ENCODE results near the gene TAMALIN.
A peak's percentile ranks its signal among the peaks of the same experiment; 100 is the strongest.

GRCh38 chr12:52036587-52037171, 29.9 kb downstream of the TAMALIN start:
- 0 out of 2 replicates have a peak, but pooled peaks have one; percentile 30 for TF ChIP-seq POLR2AphosphoS5 (IDR thresholded peaks at IDR 0.05; ENCODE audit: borderline replicate concordance, low read depth, low read length)
- no peak for TF ChIP-seq EZH2 (IDR thresholded peaks at IDR 0.05)
- TF ChIP-seq FOXP2 (optimal IDR thresholded peaks at IDR 0.05; ENCODE audit: control extremely low read depth, extremely low read length, insufficient read depth): no peak
